Fibroblast of lung (primary cell): ENCODE results near the gene NUTM1.
"Not testable (repeated sequence)": the region's sequence is repeated elsewhere in the genome, so short reads cannot be mapped to it uniquely, and the experiment has no call there.

ENCODE experiments used
- CTCF ChIP-seq, 2 donors: IDR thresholded peaks in 1 of 2; conservative IDR thresholded peaks in 1 of 2; 1 replicate in 1 of 2; 2 replicates in 1 of 2; pipeline ENCODE4 v1.5.1; 2011 to 2012; ENCODE audit warnings: low read length in 2 of 2, control low read depth in 1 of 2, inconsistent platforms in 1 of 2, low read depth in 1 of 2, mild to moderate bottlenecking in 1 of 2
- EZH2 ChIP-seq: IDR thresholded peaks from 2 replicates; pipeline ENCODE4 v1.5.1; 2012; ENCODE audit warnings: low read length, control low read depth, mild to moderate bottlenecking; ENCODE audit errors: missing control alignments

- not testable (repeated sequence) for TF ChIP-seq CTCF (conservative IDR thresholded peaks at IDR 0.05 in 1 of 2, IDR thresholded peaks at IDR 0.05 in 1 of 2; ENCODE audit: low read depth in 1 of 2, low read length in 2 of 2); EZH2
Measured at GRCh38 chr15:34375541-34375940, 32.4 kb downstream of the NUTM1 start.
